ENCODE measurements around the gene TMEM245. TPM values are rescaled to one million over a fixed set of nuclear protein-coding genes. Genes with fewer than 3 reads are reported as not detected.

The TMEM245 gene
- total and polyA plus RNA-seq, 2 donors (not counting 3 experiments of a cell fraction or from before 2014, with no cell fraction given), result 44.2 to 48.0 TPM

- no peaks in the 10 kb centered on the region for H3K27me3 ChIP-seq (ENCODE audit: control insufficient read depth in 2 of 2, insufficient read depth in 2 of 2, low read length in 2 of 2)
- H4K20me1 ChIP-seq (replicated peaks; ENCODE audit: control insufficient read depth, extremely low read depth, insufficient read depth, low read length), result peaks cover 3% of the 10 kb centered on the region
- peaks cover 25% of the 10 kb centered on the region for H3K4me1 ChIP-seq (ENCODE audit: control insufficient read depth, extremely low read depth, insufficient read depth, low read length)
- H3K36me3 ChIP-seq (ENCODE audit: control insufficient read depth in 2 of 2, extremely low read depth in 1 of 2, insufficient read depth in 2 of 2, low read length in 2 of 2), result peaks cover 0 to 2% of the 10 kb centered on the region in 2 experiments
- no peak overlapping the region for H3K27ac ChIP-seq (ENCODE audit: insufficient read depth, low read depth, low read length)
- no peak overlapping the region for H2AFZ ChIP-seq (ENCODE audit: low read depth, low read length)
- H3K79me2 ChIP-seq (ENCODE audit: control insufficient read depth, insufficient read depth, low read length), result peaks cover 18% of the 10 kb centered on the region
- H3K4me2 ChIP-seq (ENCODE audit: insufficient read depth, low read length), result no peak overlapping the region
- POLR2A ChIA-PET, result no interaction called here
- intact Hi-C loops (cut with micrococcal nuclease) (no loop called here), dilution Hi-C loops (cut with MboI; ENCODE audit: extremely low pct_ligation_motif_present, low sequenced_read_pairs) (no loop called here)
- FAIRE-seq (no peak), DNase-seq (ENCODE audit: low read depth, low spot score) (no peak)
- CTCF ChIA-PET, result interaction anchor here (1.1 to 2.0 kb wide), 2 partner anchors 10 to 12 kb away, joined by 3 to 9 read pairs; no protein-coding TSS in a partner anchor
- no TSS peak for BruUV-seq (replicated peaks)
- no peak overlapping the region for H3K9ac ChIP-seq (replicated peaks; ENCODE audit: extremely low read depth, insufficient read depth, low read length)
- no peaks in the 10 kb centered on the region for H3K9me3 ChIP-seq (replicated peaks; ENCODE audit: control insufficient read depth, insufficient read depth, low read length)
- no peak overlapping the region for H3K4me3 ChIP-seq (replicated peaks in 1 of 3; ENCODE audit: insufficient read depth in 1 of 3, low read depth in 1 of 3, low read length in 3 of 3)
- H3K9me1 ChIP-seq (replicated peaks; ENCODE audit: control insufficient read depth, extremely low read depth, insufficient read depth, low read length), result no peaks in the 10 kb centered on the region
- TF ChIP-seq MAX (IDR thresholded peaks at IDR 0.05; ENCODE audit: insufficient read depth, insufficient read length), result no peak
- TF ChIP-seq EZH2 (IDR thresholded peaks at IDR 0.05; ENCODE audit: borderline replicate concordance, low read depth, low read length, severe bottlenecking), result no peak
- no peak for TF ChIP-seq POLR2AphosphoS5 (IDR thresholded peaks at IDR 0.05; ENCODE audit: insufficient read depth, low read depth, low read length)
Observed at GRCh38 chr9:109016132-109016531, 103.6 kb downstream of the TMEM245 start.

GRCh38 chr9:109014608-109015280 lies 105.0 kb downstream of the TMEM245 start:
- Histone ChIP-seq H3K27ac (ENCODE audit: insufficient read depth, low read depth, low read length) (no peak overlapping the region), H3K27me3 (ENCODE audit: control insufficient read depth in 2 of 2, insufficient read depth in 2 of 2, low read length in 2 of 2) (no peaks in the 10 kb centered on the region), H3K9me1 (replicated peaks; ENCODE audit: control insufficient read depth, extremely low read depth, insufficient read depth, low read length) (no peaks in the 10 kb centered on the region), H3K4me1 (ENCODE audit: control insufficient read depth, extremely low read depth, insufficient read depth, low read length) (peaks cover 35% of the 10 kb centered on the region), H3K9me3 (replicated peaks; ENCODE audit: control insufficient read depth, insufficient read depth, low read length) (no peaks in the 10 kb centered on the region), H3K9ac (replicated peaks; ENCODE audit: extremely low read depth, insufficient read depth, low read length) (no peak overlapping the region), H4K20me1 (replicated peaks; ENCODE audit: control insufficient read depth, extremely low read depth, insufficient read depth, low read length) (peaks cover 4% of the 10 kb centered on the region), H2AFZ (ENCODE audit: low read depth, low read length) (no peak overlapping the region), H3K36me3 (ENCODE audit: control insufficient read depth in 2 of 2, extremely low read depth in 1 of 2, insufficient read depth in 2 of 2, low read length in 2 of 2) (no peaks in the 10 kb centered on the region), H3K4me2 (ENCODE audit: insufficient read depth, low read length) (no peak overlapping the region), H3K4me3 (replicated peaks in 1 of 3; ENCODE audit: insufficient read depth in 1 of 3, low read depth in 1 of 3, low read length in 3 of 3) (no peak overlapping the region), H3K79me2 (ENCODE audit: control insufficient read depth, insufficient read depth, low read length) (peaks cover 32% of the 10 kb centered on the region)
- intact Hi-C loops (cut with micrococcal nuclease) (no loop called here), dilution Hi-C loops (cut with MboI; ENCODE audit: extremely low pct_ligation_motif_present, low sequenced_read_pairs) (no loop called here)
- ChIA-PET POLR2A (no interaction called here), CTCF (interaction anchor here (0.8 to 2.3 kb wide), 5 partner anchors 8 to 118 kb away, joined by 3 to 9 read pairs (median 3); no protein-coding TSS in a partner anchor)
- BruUV-seq (replicated peaks), result no TSS peak
- DNase-seq (ENCODE audit: low read depth, low spot score), result no peak
- no peak for FAIRE-seq
- TF ChIP-seq JUN (IDR thresholded peaks at IDR 0.05; ENCODE audit: borderline replicate concordance, insufficient read depth, insufficient read length, low read depth) (no peak), POLR2A (IDR thresholded peaks at IDR 0.05; ENCODE audit: low read depth, low read length) (no peak)
